IPS DF 4.7 (cell line): ENCODE results near the gene PAK1.
A peak's percentile ranks its signal among the peaks of the same experiment; 100 is the strongest.

Experiments
- DNase-seq: peaks from one replicate; pipeline ENCODE4 v3.0.0-alpha.2; 2013; ENCODE audit warnings: low spot score; ENCODE audit errors: extremely low read depth

Gene PAK1

GRCh38 chr11:77474684-77475060 is 778 bp upstream of the PAK1 start:
- no peak for DNase-seq

GRCh38 chr11:77472991-77473800 is 698 bp downstream of the PAK1 start:
- DNase-seq: no peak

GRCh38 chr11:77471558-77472193 is 2.2 kb downstream of the PAK1 start:
- DNase-seq: no peak

GRCh38 chr11:77470971-77471370 is 2.9 kb downstream of the PAK1 start:
- DNase-seq: no peak

- peak; percentile 79 for DNase-seq
Observed at GRCh38 chr11:77470504-77470903, 3.4 kb downstream of the PAK1 start.

GRCh38 chr11:77468527-77468926 is 5.4 kb downstream of the PAK1 start:
- DNase-seq: no peak

- DNase-seq: no peak
Observed at GRCh38 chr11:77467993-77468392, 5.9 kb downstream of the PAK1 start.

GRCh38 chr11:77467233-77467632 is 6.7 kb downstream of the PAK1 start:
- DNase-seq: no peak

- DNase-seq: no peak
Observed at GRCh38 chr11:77457340-77457739, 16.6 kb downstream of the PAK1 start.

- no peak for DNase-seq
Observed at GRCh38 chr11:77455740-77456139, 18.2 kb downstream of the PAK1 start.

- DNase-seq: no peak
Observed at GRCh38 chr11:77454867-77455655, 18.8 kb downstream of the PAK1 start.

- DNase-seq: no peak
Observed at GRCh38 chr11:77450227-77450626, 23.7 kb downstream of the PAK1 start.

- no peak for DNase-seq
Observed at GRCh38 chr11:77449784-77450183, 24.1 kb downstream of the PAK1 start.

- DNase-seq: no peak
Observed at GRCh38 chr11:77449060-77449521, 24.8 kb downstream of the PAK1 start.

- DNase-seq: no peak
Observed at GRCh38 chr11:77448269-77448668, 25.6 kb downstream of the PAK1 start.

- no peak for DNase-seq
Observed at GRCh38 chr11:77446911-77447629, 26.8 kb downstream of the PAK1 start.

GRCh38 chr11:77444261-77444660 is 29.6 kb downstream of the PAK1 start:
- no peak for DNase-seq

GRCh38 chr11:77442394-77443053 is 31.4 kb downstream of the PAK1 start:
- no peak for DNase-seq

GRCh38 chr11:77441426-77441825 is 32.5 kb downstream of the PAK1 start:
- DNase-seq: no peak

- no peak for DNase-seq
Observed at GRCh38 chr11:77440678-77441077, 33.2 kb downstream of the PAK1 start.

- no peak for DNase-seq
Observed at GRCh38 chr11:77438487-77438886, 35.4 kb downstream of the PAK1 start.
